Endothelial cell of umbilical vein (primary cell): ENCODE data around the gene NCS1. TPM values are rescaled to one million over a fixed set of nuclear protein-coding genes. Genes with fewer than 3 reads are reported as not detected.

Experiments used
- BruUV-seq: library from RNA; stranded (reverse); fragments of 400-500 nt; replicated peaks from 2 replicates; lab custom pipeline; 2021; lab: Mats Ljungman, UMichigan
- CTCF ChIA-PET: fragments of 300-600, 350-600 bp; sonication (Branson Sonifier 250); formaldehyde crosslinking; loops from one replicate; lab custom pipeline; 2021; ENCODE audit warnings: antibody characterized with exemption, inconsistent platforms; lab: Charles Lee
- POLR2A ChIA-PET: fragments of 300-600, 350-600 bp; sonication (Branson Sonifier 250); formaldehyde crosslinking; loops from one replicate; lab custom pipeline; 2021; ENCODE audit warnings: antibody characterized with exemption, inconsistent platforms; lab: Charles Lee
- DNase-seq: peaks from one replicate; pipeline ENCODE4 v3.0.0-alpha.2; 2011; ENCODE audit warnings: low read depth, low spot score
- FAIRE-seq: peaks from 2 replicates; lab custom pipeline; 2011; peaks lifted over from hg19 to GRCh38; lab: Jason Lieb, UNC
- H2AFZ ChIP-seq: 2 replicates; pipeline ENCODE4 v1.6.0; 2012; ENCODE audit warnings: low read depth, low read length, control low read depth, inconsistent platforms
- H3K27ac ChIP-seq: 2 replicates; pipeline ENCODE4 v1.5.1; 2011; ENCODE audit warnings: low read depth, mild to moderate bottlenecking, control low read depth, low read length, moderate library complexity; ENCODE audit not compliant: insufficient read depth
- H3K27me3 ChIP-seq, 2 experiments: 2 replicates each; pipeline versions ENCODE4 v1.6.0 to v1.6.1; 2011; ENCODE audit warnings: low read length in 2 of 2, mixed read lengths in 1 of 2; ENCODE audit not compliant: control insufficient read depth in 2 of 2, insufficient read depth in 2 of 2
- H3K36me3 ChIP-seq, 2 experiments: 2 replicates in 1 of 2; 3 replicates in 1 of 2; pipeline ENCODE4 v1.5.1; 2011; ENCODE audit warnings: low read length in 2 of 2, mild to moderate bottlenecking in 1 of 2, moderate library complexity in 1 of 2; ENCODE audit not compliant: control insufficient read depth in 2 of 2, insufficient read depth in 2 of 2; ENCODE audit errors: extremely low read depth in 1 of 2
- H3K4me1 ChIP-seq: 3 replicates; pipeline ENCODE4 v1.5.1; 2011; ENCODE audit warnings: mild to moderate bottlenecking, low read length; ENCODE audit not compliant: control insufficient read depth, insufficient read depth; ENCODE audit errors: extremely low read depth
- H3K4me2 ChIP-seq: 2 replicates; pipeline ENCODE4 v1.6.1; 2011; ENCODE audit warnings: low read length, control low read depth, mixed read lengths; ENCODE audit not compliant: insufficient read depth
- H3K4me3 ChIP-seq, 3 experiments: fragments of 200-600 bp in 1 of 3; sonication (generic), shearing (Covaris generic) in 1 of 3; replicated peaks in 1 of 3; 2 replicates each; pipeline ENCODE4 v1.5.1; 2011 to 2016; ENCODE audit warnings: control low read depth in 3 of 3, low read length in 3 of 3, mild to moderate bottlenecking in 2 of 3, inconsistent platforms in 1 of 3, low read depth in 1 of 3, moderate library complexity in 1 of 3; ENCODE audit not compliant: insufficient read depth in 1 of 3
- H3K79me2 ChIP-seq: 2 replicates; pipeline ENCODE4 v1.6.0; 2012; ENCODE audit warnings: low read length, inconsistent platforms; ENCODE audit not compliant: control insufficient read depth, insufficient read depth
- H3K9ac ChIP-seq: replicated peaks from 2 replicates; pipeline ENCODE3; 2011; ENCODE audit warnings: low read length, control low read depth; ENCODE audit not compliant: insufficient read depth; ENCODE audit errors: extremely low read depth
- H3K9me1 ChIP-seq: replicated peaks from 3 replicates; pipeline ENCODE4 v1.6.0; 2011; ENCODE audit warnings: mild to moderate bottlenecking, low read length; ENCODE audit not compliant: control insufficient read depth, insufficient read depth; ENCODE audit errors: extremely low read depth
- H3K9me3 ChIP-seq: replicated peaks from 2 replicates; pipeline ENCODE4 v1.5.1; 2012; ENCODE audit warnings: low read length, inconsistent platforms; ENCODE audit not compliant: control insufficient read depth, insufficient read depth
- H4K20me1 ChIP-seq: replicated peaks from 2 replicates; pipeline ENCODE3; 2011; ENCODE audit warnings: mild to moderate bottlenecking, low read length; ENCODE audit not compliant: control insufficient read depth, insufficient read depth; ENCODE audit errors: extremely low read depth
- FOS ChIP-seq: IDR thresholded peaks from 2 replicates; pipeline ENCODE4 v1.6.1; 2011; ENCODE audit warnings: mild to moderate bottlenecking, low read length, moderate library complexity, borderline replicate concordance; ENCODE audit not compliant: insufficient read depth
- JUN ChIP-seq: IDR thresholded peaks from 2 replicates; pipeline ENCODE4 v1.6.1; 2011; ENCODE audit warnings: borderline replicate concordance, low read depth; ENCODE audit not compliant: insufficient read length, insufficient read depth
- MYC ChIP-seq: IDR thresholded peaks from one replicate; pipeline ENCODE4 v1.6.1; 2011; ENCODE audit warnings: mild to moderate bottlenecking, low read depth, low read length
- POLR2A ChIP-seq: IDR thresholded peaks from 2 replicates; pipeline ENCODE4 v1.6.1; 2012; ENCODE audit warnings: low read depth, mild to moderate bottlenecking, control low read depth, low read length
- dilution Hi-C: fragments of 300-500 bp; cut with MboI; formaldehyde crosslinking; loops from one replicate; pipeline ENCODE4 v1.15.0; 2019; ENCODE audit warnings: low sequenced_read_pairs; ENCODE audit not compliant: extremely low pct_ligation_motif_present
- intact Hi-C: fragments of 100-400 bp; cut with micrococcal nuclease; formaldehyde crosslinking; loops from one replicate; pipeline ENCODE4 v1.10.0; 2022
- polyA plus RNA-seq, 4 experiments: library from polyadenylated mRNA; depleted of rRNA in 3 of 4; stranded (reverse) in 3 of 4; unstranded in 1 of 4; fragments of >200 nt; gene quantifications; 2 replicates each; pipeline versions ENCODE4 v1.2.1 to v1.2.3, GENCODE V29; 2011 to 2012; ENCODE audit warnings: missing spikeins in 1 of 4
- total RNA-seq: library from RNA; stranded (reverse); gene quantifications from 2 replicates; pipeline ENCODE4 v1.2.3, GENCODE V29; 2021

NCS1 gene
- total and polyA plus RNA-seq, 2 donors (not counting 3 experiments of a cell fraction or from before 2014, with no cell fraction given): 53.6 to 77.4 TPM

- Histone ChIP-seq H3K4me2 (no peak overlapping the region), H2AFZ (no peak overlapping the region), H3K79me2 (no peaks in the 10 kb centered on the region), H3K27ac (no peak overlapping the region), H3K9me1 (no peaks in the 10 kb centered on the region), H3K36me3 (no peaks in the 10 kb centered on the region), H3K27me3 (no peaks in the 10 kb centered on the region), H3K4me3 (no peak overlapping the region), H4K20me1 (no peaks in the 10 kb centered on the region), H3K9me3 (no peaks in the 10 kb centered on the region), H3K4me1 (no peaks in the 10 kb centered on the region), H3K9ac (no peak overlapping the region)
- dilution Hi-C loops: no loop called here
- FAIRE-seq (no peak), DNase-seq (no peak)
- CTCF ChIA-PET: no interaction called here
- intact Hi-C loops: no loop called here
- POLR2A ChIA-PET: no interaction called here
- TF ChIP-seq POLR2A (no peak), MYC (no peak), JUN (no peak)
- BruUV-seq: no TSS peak
These were observed 35.2 kb downstream of the NCS1 start for GRCh38 chr9:130207241-130207992.

- DNase-seq (no peak), FAIRE-seq (no peak)
- no peaks in the 10 kb centered on the region for H3K9me3 ChIP-seq
- POLR2A ChIA-PET: no interaction called here
- intact Hi-C loops (no loop called here), dilution Hi-C loops (no loop called here)
- no peaks in the 10 kb centered on the region for H3K9me1 ChIP-seq
- CTCF ChIA-PET: no interaction called here
- no peaks in the 10 kb centered on the region for H3K4me1 ChIP-seq
- H3K4me3 ChIP-seq: no peak overlapping the region
- no peak overlapping the region for H2AFZ ChIP-seq
- no peaks in the 10 kb centered on the region for H3K27me3 ChIP-seq
- no peaks in the 10 kb centered on the region for H3K79me2 ChIP-seq
- H3K36me3 ChIP-seq: no peaks in the 10 kb centered on the region
- BruUV-seq: no TSS peak
- no peak overlapping the region for H3K4me2 ChIP-seq
- no peaks in the 10 kb centered on the region for H4K20me1 ChIP-seq
- H3K9ac ChIP-seq: no peak overlapping the region
- H3K27ac ChIP-seq: no peak overlapping the region
- TF ChIP-seq JUN (no peak), FOS (no peak), POLR2A (no peak), MYC (no peak)
These were observed 36.6 kb downstream of the NCS1 start for GRCh38 chr9:130208600-130209347.
